GM23248 (cell line): ENCODE data around the gene ORMDL3.

Experiments
- EZH2 ChIP-seq: fragments of 200-600 bp; sonication (generic); IDR thresholded peaks from 2 replicates; pipeline ENCODE4 v1.6.1; 2018; ENCODE audit warnings: antibody characterized with exemption, mild to moderate bottlenecking; ENCODE audit not compliant: insufficient read depth, poor library complexity, severe bottlenecking
- EZH2phosphoT487 ChIP-seq: fragments of 200-600 bp; sonication (generic); IDR thresholded peaks from 2 replicates; pipeline ENCODE4 v1.6.1; 2018; ENCODE audit warnings: antibody characterized with exemption, moderate library complexity, mild to moderate bottlenecking, low read depth; ENCODE audit not compliant: insufficient read depth

DNA sequence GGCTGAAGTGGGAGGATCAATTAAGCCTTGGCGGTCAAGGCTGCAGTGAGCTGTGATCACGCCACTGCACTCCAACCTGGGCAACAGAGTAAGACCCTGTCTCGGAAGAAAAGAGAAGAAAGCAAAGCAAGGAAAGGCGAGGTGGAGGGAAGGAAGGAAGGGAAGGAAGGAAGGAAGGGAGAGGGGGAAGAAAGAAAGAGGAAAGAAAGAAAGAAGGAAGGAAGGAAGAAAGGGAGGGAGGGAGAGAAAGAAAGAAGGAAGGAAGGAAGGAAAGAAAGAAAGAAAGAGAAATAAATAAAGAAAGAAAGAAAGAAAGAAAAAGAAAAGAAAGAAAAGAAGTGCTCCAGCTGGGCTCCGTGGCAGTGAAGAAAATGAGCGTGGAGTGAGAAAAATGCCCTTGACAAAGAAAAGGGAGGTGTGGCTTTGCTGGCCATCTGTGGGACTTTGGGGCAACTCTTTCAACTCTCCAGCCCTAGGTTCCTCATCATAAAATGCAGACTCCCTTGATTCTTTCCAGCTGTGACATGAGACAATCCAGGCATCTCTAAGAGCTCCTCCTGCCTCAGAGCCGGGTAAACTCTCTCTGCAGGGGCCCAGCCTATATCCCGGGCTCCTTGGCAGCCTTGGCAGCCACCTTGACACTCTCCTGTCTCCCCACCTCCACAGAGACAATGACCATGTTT is 37.8 kb upstream of the ORMDL3 start:
- TF ChIP-seq EZH2 (no peak), EZH2phosphoT487 (no peak)
